ENCODE results near the gene SUSD2. TPM values are rescaled to one million over a fixed set of nuclear protein-coding genes. Genes with fewer than 3 reads are reported as not detected.
"Not testable (repeated sequence)": the region's sequence is repeated elsewhere in the genome, so short reads cannot be mapped to it uniquely, and the experiment has no call there.

The SUSD2 gene
- total RNA-seq (1 to 10 TPM; 6.2 to 7.4 (median 7.3) TPM), polyA plus RNA-seq (6.7 TPM)
- long read RNA-seq, donor 1, partial matches to known transcripts, result 8 of 13 reads
- long read RNA-seq, donor 1, other reads (novel, unspliced or antisense), result 1 of 13 reads
- long read RNA-seq, donor 2, transcript SUSD2-201 (15 exons, 3,404 nt), result major isoform, 6 of 12 reads
- long read RNA-seq, donor 2, partial matches to known transcripts, result 5 of 12 reads
- long read RNA-seq, donor 2, other reads (novel, unspliced or antisense), result 1 of 12 reads
- long read RNA-seq, donor 3, partial matches to known transcripts, result 1 of 3 reads
- long read RNA-seq, donor 3, other reads (novel, unspliced or antisense), result 0 of 3 reads
- long read RNA-seq, donor 4, partial matches to known transcripts, result 7 of 13 reads
- long read RNA-seq, donor 4, other reads (novel, unspliced or antisense), result 2 of 13 reads

- H3K27ac ChIP-seq (ENCODE audit: low read length), result no peak within 1 kb of the TSS
- peak; percentile 15 to 32 for ATAC-seq
- DNase-seq, result peak; percentile 46 to 83 (median 82)
- H3K27me3 ChIP-seq (ENCODE audit: control insufficient read depth, insufficient read depth), result no peaks in the 10 kb centered on the region
- H3K9me3 ChIP-seq (ENCODE audit: control insufficient read depth, low read length), result no peaks in the 10 kb centered on the region
- 48% methylated on average over 35 of the region's 35 CpGs for WGBS
- H3K4me1 ChIP-seq (ENCODE audit: control insufficient read depth, insufficient read depth, low read length), result peaks cover 2% of the 10 kb centered on the region
- H3K4me3 ChIP-seq (ENCODE audit: low read length), result no peak within 1 kb of the TSS
- intact Hi-C loops (cut with DNase I), result no loop called here
These were observed at the start of gene SUSD2 for GRCh38 chr22:24181088-24181995. Gene SUSD2 (plus strand): TSS chr22:24181487. CDS start chr22:24181520, 33 bp downstream.

GRCh38 chr22:24133187-24133965 lies 47.9 kb upstream of the SUSD2 start:
- DNase-seq (peak; percentile 38 to 75 (median 67)), ATAC-seq (peak; percentile 44 to 60)
- no peak overlapping the region for H3K27ac ChIP-seq (ENCODE audit: low read length)
- no peaks in the 10 kb centered on the region for H3K27me3 ChIP-seq (ENCODE audit: control insufficient read depth, insufficient read depth)
- WGBS, result 79% methylated on average over 11 of the region's 11 CpGs
- H3K9me3 ChIP-seq (ENCODE audit: control insufficient read depth, low read length), result no peaks in the 10 kb centered on the region
- peaks cover 5% of the 10 kb centered on the region for H3K4me1 ChIP-seq (ENCODE audit: control insufficient read depth, insufficient read depth, low read length)
- H3K4me3 ChIP-seq (ENCODE audit: low read length), result no peak overlapping the region
- intact Hi-C loops (cut with DNase I), result no loop called here

- peaks cover 5% of the 10 kb centered on the region for H3K4me1 ChIP-seq (ENCODE audit: control insufficient read depth, insufficient read depth, low read length)
- intact Hi-C loops (cut with DNase I), result no loop called here
- no peak overlapping the region for H3K27ac ChIP-seq (ENCODE audit: low read length)
- DNase-seq, result peak in 2 of 3 donors; percentile 69 to 80
- no peaks in the 10 kb centered on the region for H3K9me3 ChIP-seq (ENCODE audit: control insufficient read depth, low read length)
- H3K4me3 ChIP-seq (ENCODE audit: low read length), result no peak overlapping the region
- no peaks in the 10 kb centered on the region for H3K27me3 ChIP-seq (ENCODE audit: control insufficient read depth, insufficient read depth)
- ATAC-seq, result no peak
- 79% methylated on average over 22 of the region's 22 CpGs for WGBS
These were observed 47.0 kb upstream of the SUSD2 start for GRCh38 chr22:24134090-24134846.

GRCh38 chr22:24136533-24136932 lies 44.8 kb upstream of the SUSD2 start:
- DNase-seq; H3K4me3 ChIP-seq (ENCODE audit: low read length); ATAC-seq; intact Hi-C loops (cut with DNase I); H3K9me3 ChIP-seq (ENCODE audit: control insufficient read depth, low read length); H3K27me3 ChIP-seq (ENCODE audit: control insufficient read depth, insufficient read depth); H3K27ac ChIP-seq (ENCODE audit: low read length): not testable (repeated sequence)
- WGBS, result 96% methylated on average over 6 of the region's 6 CpGs
- H3K4me1 ChIP-seq (ENCODE audit: control insufficient read depth, insufficient read depth, low read length), result peaks cover 12% of the 10 kb centered on the region

GRCh38 chr22:24137595-24137994 lies 43.7 kb upstream of the SUSD2 start:
- Histone ChIP-seq H3K9me3 (ENCODE audit: control insufficient read depth, low read length) (no peaks in the 10 kb centered on the region), H3K27ac (ENCODE audit: low read length) (no peak overlapping the region), H3K4me1 (ENCODE audit: control insufficient read depth, insufficient read depth, low read length) (peaks cover 12% of the 10 kb centered on the region), H3K4me3 (ENCODE audit: low read length) (no peak overlapping the region), H3K27me3 (ENCODE audit: control insufficient read depth, insufficient read depth) (no peaks in the 10 kb centered on the region)
- intact Hi-C loops (cut with DNase I), result no loop called here
- DNase-seq (peak in 1 of 3 donors; percentile 51), ATAC-seq (no peak)
- 33% methylated on average over 2 of the region's 2 CpGs for WGBS

GRCh38 chr22:24138649-24139420 lies 42.5 kb upstream of the SUSD2 start:
- Histone ChIP-seq H3K27ac (ENCODE audit: low read length) (peak overlapping the region; percentile 8), H3K27me3 (ENCODE audit: control insufficient read depth, insufficient read depth) (no peaks in the 10 kb centered on the region), H3K4me3 (ENCODE audit: low read length) (no peak overlapping the region), H3K9me3 (ENCODE audit: control insufficient read depth, low read length) (no peaks in the 10 kb centered on the region), H3K4me1 (ENCODE audit: control insufficient read depth, insufficient read depth, low read length) (peaks cover 8% of the 10 kb centered on the region)
- ATAC-seq (no peak), DNase-seq (no peak)
- intact Hi-C loops (cut with DNase I), result no loop called here
- WGBS, result 81% methylated on average over 7 of the region's 7 CpGs

- WGBS, result 64% methylated on average over 3 of the region's 3 CpGs
- Histone ChIP-seq H3K27me3 (ENCODE audit: control insufficient read depth, insufficient read depth) (no peaks in the 10 kb centered on the region), H3K27ac (ENCODE audit: low read length) (no peak overlapping the region), H3K4me3 (ENCODE audit: low read length) (no peak overlapping the region), H3K4me1 (ENCODE audit: control insufficient read depth, insufficient read depth, low read length) (peaks cover 15% of the 10 kb centered on the region), H3K9me3 (ENCODE audit: control insufficient read depth, low read length) (no peaks in the 10 kb centered on the region)
- peak; percentile 7 to 21 for ATAC-seq
- intact Hi-C loops (cut with DNase I), result no loop called here
- DNase-seq, result peak in 1 of 3 donors; percentile 77
These were observed 40.9 kb upstream of the SUSD2 start for GRCh38 chr22:24140357-24140756.

- intact Hi-C loops (cut with DNase I), result no loop called here
- no peak for DNase-seq
- no peaks in the 10 kb centered on the region for H3K9me3 ChIP-seq (ENCODE audit: control insufficient read depth, low read length)
- H3K27me3 ChIP-seq (ENCODE audit: control insufficient read depth, insufficient read depth), result no peaks in the 10 kb centered on the region
- no peak overlapping the region for H3K27ac ChIP-seq (ENCODE audit: low read length)
- no peak for ATAC-seq
- WGBS, result 88% methylated on average over 2 of the region's 2 CpGs
- H3K4me3 ChIP-seq (ENCODE audit: low read length), result no peak overlapping the region
- H3K4me1 ChIP-seq (ENCODE audit: control insufficient read depth, insufficient read depth, low read length), result peaks cover 24% of the 10 kb centered on the region
These were observed 39.7 kb upstream of the SUSD2 start for GRCh38 chr22:24141586-24141985.

- Histone ChIP-seq H3K4me1 (ENCODE audit: control insufficient read depth, insufficient read depth, low read length) (peaks cover 28% of the 10 kb centered on the region), H3K4me3 (ENCODE audit: low read length) (no peak overlapping the region), H3K9me3 (ENCODE audit: control insufficient read depth, low read length) (no peaks in the 10 kb centered on the region), H3K27ac (ENCODE audit: low read length) (no peak overlapping the region), H3K27me3 (ENCODE audit: control insufficient read depth, insufficient read depth) (no peaks in the 10 kb centered on the region)
- ATAC-seq, result no peak
- WGBS, result 90% methylated on average over 2 of the region's 2 CpGs
- peak in 2 of 3 donors; percentile 27 to 29 for DNase-seq
- intact Hi-C loops (cut with DNase I), result no loop called here
These were observed 39.0 kb upstream of the SUSD2 start for GRCh38 chr22:24142241-24142640.
